Germinal center (tissue), 1 donor: Measurements from ENCODE around the gene RGS14.
"Not testable (repeated sequence)": the region's sequence is repeated elsewhere in the genome, so short reads cannot be mapped to it uniquely, and the experiment has no call there.

Source experiments
- DNase-seq: peaks from one replicate; pipeline ENCODE4 v3.0.0; 2012; ENCODE audit warnings: mixed read lengths, low spot score

Gene RGS14

DNA sequence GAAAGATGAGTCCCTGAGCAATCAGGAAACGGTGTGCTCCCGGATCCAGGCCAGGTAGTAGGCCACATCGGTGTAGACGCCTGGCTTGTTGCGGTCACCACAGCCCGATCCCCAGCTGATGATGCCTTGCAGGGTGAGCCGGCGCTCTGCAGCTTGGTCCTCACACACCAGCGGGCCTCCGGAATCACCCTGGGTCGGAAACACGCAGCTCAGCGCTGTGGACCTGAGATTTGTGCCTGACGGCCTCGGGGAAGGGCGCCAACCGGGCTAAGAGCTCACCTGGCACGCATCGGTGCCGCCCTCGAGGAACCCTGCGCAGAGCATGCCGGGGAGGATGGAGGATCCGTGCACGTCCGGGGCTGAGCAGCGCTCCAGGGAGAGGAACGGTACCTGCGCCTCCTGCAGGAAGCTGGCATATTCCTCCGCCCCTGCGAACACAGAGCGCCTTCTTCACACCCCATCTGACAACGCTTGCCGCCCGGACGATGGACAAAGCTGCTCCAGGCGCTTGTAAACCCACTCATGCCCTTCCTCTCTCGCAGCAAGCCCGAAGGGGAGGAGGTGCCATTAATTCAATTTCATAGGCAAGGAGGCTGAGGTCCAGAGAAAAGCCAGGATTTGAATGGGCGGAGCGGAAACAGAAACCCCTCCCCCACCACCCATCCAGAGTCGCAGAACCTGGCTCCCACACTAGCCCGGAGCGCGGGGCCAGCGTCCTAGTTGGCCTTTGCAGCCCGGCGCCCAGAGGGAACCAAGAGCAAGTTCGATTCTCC is 44.7 kb downstream of the RGS14 start:
- DNase-seq = peak; percentile 61

DNA sequence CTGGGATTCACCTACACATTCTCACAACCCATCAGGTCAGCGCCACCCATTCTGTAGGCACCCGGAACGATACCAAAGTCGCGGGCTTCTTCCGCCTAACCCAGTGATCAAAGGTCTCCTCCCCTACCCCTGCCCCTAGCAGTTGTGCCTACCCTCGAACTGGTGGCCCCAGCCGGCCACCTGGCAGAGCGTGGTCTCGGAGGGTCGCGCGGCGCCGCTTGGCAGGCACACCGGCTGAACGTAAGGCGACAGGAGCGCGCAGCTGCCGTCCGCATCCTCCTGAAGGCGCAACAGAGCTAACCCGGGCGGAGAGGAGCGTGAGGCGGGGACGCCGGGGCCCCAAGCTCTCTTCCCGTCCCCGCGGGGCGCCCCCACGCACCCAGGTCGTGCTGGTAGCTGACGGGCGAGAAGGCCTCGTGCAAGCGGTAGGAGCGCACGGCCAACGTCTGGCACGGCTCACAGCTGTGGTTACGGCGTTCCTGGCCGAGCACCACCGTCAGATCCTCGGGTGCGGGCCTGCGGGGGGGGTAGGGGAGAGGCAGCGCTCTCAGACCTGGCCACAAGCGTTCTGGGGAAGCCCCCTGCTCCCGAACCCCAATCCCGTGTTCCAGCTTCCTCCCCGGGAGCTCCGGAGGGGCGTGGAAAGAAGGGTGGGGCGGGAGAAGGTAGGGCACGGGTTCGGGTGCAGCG is 45.5 kb downstream of the RGS14 start:
- no peak for DNase-seq

DNA sequence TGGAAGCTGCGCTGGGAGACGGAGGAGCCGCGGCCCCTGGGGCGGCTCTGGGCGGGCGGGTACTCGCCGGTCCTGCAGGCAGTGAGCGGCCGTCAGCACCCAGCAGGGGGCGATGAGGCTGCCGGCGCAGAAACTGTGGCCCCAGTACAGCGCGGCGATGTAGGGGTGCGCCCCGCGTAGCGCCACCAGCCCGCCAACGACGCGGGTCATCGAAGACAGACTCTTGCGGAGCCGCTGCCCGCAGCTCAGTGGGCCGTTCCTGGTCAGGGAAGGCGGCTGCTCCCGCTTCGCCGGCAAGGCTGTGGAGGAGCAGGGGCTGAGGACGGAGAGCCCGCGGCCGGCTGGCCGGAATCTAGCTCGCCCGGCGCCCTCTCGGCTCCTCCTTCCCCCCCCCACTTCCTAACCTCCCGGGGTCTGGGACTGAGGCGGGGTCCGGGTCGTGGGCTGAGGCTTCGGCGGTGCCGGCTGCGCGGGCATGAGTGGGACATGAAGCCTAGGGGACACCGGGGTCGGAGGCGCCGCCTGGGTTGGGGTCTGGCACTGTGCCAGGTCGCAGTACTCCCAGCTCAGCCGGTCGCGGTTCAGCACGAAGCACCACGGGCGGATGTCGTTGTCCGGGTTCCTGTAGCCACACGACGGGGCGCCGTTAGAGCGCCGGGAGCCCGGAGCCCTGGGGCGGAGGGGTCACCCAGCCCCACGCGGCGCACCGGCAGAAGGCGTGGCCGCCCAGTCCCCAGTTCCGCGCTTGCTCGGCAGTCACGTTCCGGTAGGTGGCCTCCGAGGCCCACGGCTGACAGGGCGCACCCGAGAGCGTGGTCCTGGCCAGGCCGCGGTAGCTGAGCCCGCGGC is 46.3 kb downstream of the RGS14 start:
- peak; percentile 89 for DNase-seq

DNA sequence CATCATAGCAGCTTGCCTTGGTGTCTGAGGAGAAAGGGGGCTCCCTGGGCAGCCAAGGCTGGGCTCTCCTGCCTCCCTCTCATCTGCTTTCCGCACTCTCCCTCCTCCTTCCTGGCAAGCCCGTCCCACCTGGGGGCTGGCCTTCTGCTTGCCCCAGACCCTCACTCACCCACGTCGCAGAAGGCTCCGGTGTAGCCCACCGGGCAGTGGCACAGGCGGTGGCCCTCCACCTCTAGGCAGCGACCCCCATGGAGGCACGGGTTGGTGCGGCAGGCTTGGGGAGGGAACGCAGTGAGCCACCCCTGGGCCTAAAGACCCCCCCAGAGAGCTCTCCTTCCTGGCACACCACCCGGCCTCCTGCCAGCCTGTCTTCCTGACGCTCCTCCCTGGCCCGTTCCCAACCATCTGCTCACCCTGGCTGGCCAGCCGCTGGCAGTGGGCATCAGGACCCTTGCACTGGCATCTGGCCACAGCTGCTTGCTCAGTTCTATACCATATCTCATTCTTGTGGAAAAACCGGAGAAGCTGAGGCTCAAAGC is 47.0 kb downstream of the RGS14 start:
- no peak for DNase-seq

DNA sequence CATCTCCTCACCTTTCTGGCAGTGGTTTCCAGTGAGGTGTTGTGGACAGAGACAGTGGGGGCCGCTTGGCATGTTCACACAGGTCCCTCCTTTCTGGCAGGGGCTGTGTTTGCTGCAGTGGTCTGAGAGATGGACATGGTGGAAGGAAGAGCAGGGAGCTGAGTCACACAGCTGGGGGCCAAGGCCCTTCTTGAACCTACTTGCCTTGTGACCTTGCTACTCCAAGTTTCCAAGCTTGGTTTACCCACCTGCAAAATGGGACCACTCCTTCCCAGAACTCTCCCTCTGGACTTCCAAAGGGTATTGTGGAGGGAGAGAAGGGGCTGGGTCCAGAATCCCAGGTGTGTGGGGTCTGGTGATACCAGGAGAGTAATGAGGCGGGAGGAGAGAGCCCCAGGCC is 47.6 kb downstream of the RGS14 start:
- DNase-seq = no peak

DNA sequence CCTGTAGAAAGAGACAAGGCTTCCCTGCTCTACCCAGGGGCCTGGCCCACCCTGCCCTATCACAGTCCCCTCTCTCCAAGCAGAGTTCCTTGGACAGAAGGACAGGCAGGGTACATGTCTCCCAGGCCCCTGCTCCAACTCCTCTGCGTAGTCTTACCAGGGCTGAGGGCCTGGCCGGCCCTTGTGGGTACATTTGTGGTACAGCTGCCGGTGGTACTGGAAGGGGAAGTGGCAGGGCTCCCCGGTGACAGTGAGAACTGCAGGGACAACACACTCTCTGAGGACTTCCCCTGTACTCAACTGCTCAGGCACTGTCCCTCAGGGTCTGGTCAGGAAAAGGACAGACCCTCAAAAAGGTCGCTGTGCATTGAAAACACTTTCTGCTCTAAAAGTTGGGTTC is 48.1 kb downstream of the RGS14 start:
- DNase-seq = no peak

DNA sequence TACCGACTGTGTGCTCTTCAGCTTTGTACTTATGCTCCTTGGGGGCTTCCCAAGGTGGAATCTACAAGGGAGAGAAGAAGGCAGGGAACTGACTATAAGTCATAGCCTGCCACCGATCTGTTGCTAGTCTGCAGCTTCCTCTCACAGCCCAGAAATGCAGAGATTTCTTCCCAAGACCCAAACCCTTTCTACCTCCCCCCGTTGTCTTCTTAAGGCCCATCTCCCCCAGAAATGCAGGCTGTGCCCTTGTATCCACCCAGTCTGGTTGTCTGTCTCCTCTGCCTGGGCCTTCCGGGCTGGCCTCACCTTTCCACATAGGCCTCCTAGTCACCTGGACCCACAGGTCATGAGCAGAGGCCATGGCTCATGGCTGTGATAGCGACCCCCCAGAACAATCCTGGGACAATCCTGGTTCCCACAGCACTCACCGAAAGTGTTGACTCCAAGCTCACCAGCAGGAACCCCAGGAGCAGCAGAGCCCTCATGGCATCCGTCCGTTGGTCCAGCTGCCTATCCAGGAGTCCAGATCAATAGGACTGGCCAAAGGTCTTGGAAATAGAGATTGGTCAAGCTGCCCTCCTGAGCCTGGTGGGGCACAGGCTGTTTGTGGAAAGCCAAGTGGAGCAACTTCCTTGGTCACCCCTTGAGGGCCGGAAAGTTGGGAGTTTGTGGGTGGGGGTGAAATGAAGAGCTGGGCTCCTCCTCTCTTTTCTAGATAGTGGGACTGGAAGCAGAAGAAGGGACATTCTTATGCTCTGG is 51.5 kb downstream of the RGS14 start, which contains the start of gene F12:
F12 (minus strand) TSS at position 522 of the 759 bp plus-strand sequence; CDS start at position 485, 37 bp downstream.
- no peak for DNase-seq

DNA sequence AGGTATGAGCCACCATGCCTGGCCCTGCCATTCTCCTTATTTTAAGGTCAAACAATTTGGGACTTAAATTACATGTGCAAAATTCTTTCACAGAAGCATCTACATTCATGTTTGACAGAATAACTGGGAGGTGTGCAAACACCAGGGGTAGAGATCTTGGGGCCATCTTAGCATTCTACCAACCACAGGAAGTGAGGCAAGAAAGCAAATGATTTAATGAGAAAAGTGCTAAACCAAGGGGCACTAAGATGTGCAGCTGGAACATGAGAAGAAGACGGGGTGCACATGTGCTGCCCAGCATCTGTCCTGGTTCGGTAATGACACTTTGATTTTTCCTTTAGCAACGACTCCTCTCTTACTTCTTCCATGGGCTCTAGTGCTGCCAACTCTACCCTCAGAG is 52.9 kb downstream of the RGS14 start:
- no peak for DNase-seq

DNA sequence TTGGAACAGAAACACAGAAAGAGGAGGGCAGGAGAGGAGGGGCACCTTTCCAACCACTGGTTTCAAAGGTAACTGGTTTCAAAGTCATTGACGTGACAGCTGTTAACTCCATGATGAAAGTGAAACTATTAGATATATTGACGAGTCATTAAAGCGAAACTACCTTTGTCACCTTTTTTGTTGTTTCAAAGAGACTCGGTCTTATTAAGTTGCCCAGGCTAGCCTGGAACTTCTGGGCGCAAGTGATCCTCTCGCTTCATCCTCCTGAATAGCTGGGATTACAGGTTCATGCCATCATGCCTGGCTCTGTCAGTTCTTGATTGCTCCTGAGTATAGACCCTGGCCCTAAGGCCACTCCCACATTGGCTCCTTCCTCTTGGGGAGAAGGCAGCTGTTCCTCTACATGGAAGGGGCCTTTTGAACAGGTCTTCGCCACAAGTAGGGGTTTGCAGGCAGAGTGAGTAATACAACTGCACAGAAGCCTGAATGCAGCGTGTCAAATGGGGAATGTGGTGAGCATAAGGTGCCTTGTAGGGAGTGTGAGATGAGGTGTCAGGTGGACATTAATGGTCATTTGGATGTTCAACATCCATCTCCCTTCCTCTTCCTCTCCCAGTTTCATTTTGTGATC is 55.0 kb downstream of the RGS14 start:
- DNase-seq = no peak

DNA sequence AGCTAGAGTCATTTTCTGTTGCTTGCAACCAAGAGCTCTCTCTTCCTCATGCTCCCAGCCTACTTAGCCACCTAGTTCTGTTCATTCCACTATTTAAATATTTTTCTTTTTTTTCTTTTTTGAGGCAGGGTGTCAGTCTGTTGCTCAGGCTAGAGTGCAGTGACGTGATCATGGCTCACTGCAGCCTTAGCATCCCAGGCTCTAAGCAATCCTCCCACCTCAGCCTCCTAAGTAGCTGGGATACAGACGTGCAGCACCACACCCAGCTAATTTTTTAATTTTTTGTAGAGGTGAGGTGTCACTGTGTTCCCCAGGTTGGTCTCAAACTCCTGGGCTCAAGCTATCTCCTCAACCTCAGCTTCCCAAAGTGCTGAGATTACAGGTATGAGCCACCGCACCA is 56.8 kb downstream of the RGS14 start:
- no peak for DNase-seq

DNA sequence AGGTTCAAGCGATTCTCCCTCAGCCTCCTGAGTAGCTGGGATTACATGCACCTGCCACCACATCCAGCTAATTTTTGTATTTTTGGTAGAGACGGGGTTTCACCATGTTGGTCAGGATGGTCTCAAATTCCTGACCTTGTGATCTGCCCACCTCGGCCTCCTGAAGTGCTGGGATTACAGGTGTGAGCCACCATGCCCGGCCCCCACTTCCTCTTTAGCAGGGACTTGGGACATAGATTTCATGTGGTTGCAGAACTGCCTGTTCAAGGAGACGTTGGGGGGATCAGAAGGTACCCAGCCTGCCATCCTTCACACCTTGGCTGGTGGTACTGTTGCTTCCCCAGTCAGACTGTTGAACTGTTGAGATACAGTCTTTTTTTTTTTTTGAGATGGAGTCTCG is 59.4 kb downstream of the RGS14 start:
- not testable (repeated sequence) for DNase-seq

DNA sequence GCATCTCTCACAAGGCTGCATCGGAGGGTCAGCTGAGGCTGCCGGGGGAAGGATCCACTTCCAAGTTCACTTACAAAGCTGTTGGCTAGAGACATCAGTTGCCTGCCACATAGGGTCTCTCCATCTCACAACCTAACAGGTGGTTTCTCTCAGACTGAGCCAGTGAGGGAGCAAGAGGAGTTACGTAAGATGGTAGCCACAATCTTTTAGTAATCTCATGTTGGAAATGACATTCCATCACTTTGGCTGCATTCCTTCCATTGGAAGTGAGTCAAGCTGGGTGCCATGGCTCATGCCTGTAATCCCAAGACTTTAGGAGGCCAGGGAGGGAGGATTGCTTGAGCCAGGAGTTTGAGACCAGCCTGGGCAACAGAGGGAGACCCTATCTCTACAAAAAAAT is 61.3 kb downstream of the RGS14 start:
- DNase-seq = no peak

DNA sequence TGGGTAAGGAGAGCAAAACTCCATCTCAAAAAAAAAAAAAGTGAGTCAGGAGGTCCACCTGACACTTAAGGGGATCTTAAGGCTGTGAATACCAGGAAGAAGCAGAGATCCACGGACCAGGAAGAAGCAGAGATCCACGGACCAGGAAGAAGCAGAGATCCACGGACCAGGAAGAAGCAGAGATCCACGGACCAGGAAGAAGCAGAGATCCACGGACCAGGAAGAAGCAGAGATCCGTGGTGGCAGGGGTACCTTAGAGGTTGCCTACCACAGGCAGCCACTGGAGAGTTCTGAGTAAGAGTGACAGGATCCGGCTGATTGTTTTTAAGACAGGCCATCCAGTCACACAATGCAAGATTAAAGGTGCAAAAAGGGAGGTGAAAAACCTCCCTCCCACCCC is 62.7 kb downstream of the RGS14 start:
- DNase-seq = not testable (repeated sequence)

DNA sequence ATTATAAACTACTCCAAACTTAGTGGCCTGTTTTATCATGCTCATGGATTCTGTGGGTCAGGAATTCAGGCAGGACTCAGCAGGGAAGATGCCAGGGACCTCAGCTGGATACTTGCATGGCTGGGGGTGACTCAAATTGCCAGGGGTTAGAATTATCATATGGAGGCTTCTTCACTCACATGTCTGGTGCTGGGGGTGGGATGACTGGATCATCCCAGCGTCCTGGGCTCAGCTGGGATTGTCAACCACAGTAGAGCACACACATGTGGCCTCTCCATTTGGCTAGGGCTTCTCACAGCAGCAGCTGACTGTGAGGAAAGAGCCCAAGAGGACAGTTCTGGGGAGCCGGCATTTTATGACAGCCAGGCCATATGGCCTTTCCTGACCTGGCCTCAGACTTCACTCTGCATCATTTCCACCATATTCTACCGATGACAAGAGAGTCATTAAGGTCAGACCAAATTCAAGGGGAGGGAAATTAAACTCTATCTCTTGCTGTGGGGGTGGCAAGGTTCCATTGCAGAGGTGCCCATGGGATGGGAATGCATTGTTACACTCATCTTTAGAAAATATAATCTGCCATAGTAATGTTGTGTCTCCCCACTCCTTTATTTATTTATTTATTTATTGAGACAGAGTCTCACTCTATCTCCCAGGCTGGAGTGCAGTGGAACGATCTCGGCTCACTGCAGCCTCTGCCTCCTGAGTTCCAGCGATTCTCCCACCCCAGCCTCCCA is 63.5 kb downstream of the RGS14 start:
- DNase-seq = no peak
